GM08714 (cell line): ENCODE measurements around the gene BET1.
"Not testable (repeated sequence)": the region's sequence is repeated elsewhere in the genome, so short reads cannot be mapped to it uniquely, and the experiment has no call there.

ENCODE experiments used
- H3K4me3 ChIP-seq: fragments of 200-500 bp; sonication (Bioruptor generic); 2 replicates; pipeline ENCODE4 v1.5.1; 2014; ENCODE audit warnings: mild to moderate bottlenecking, low read length, inconsistent platforms
- ZNF274 ChIP-seq: IDR thresholded peaks from 2 replicates; pipeline ENCODE4 v1.6.1; 2012; ENCODE audit warnings: mild to moderate bottlenecking, low read depth, low read length

Gene BET1

DNA sequence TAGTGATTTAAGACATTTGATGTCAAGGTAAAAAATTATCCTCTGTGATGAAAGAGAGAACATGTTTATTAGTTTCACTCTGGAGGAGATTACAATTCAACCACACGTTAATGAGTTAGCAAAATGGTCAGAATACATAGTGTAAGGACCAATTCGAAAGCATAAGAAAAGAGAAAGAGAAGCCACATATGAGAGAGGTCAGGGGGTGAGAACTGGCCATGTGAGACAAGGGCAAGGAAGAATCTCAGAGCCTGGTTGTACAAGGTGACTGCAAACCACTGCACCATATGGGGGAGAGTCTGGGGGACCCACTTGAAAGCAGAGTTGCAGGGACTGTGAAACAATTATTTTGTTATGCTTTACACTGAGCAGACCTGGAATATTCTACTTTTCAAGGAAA, 27.7 kb upstream of the BET1 start:
- no peak for TF ChIP-seq ZNF274
- H3K4me3 ChIP-seq: no peak overlapping the region

DNA sequence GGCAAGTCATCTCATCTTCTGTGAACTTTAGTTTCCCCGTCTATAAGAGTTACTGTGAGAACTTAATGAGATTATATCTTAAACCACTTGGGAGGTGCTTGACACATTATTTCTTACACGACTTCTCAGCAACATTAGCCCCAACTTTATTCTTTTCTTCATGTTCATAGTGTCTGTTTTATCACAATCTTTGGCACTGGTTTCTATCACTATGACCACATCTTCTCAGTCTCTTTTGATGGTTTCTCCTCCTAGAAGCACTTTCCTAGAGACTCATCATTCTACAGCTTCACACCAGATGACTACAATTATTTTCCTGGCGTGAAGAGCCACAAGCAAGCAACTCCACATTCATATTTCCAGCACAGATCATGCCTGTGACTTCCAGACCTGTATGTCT, 26.5 kb upstream of the BET1 start:
- TF ChIP-seq ZNF274: no peak
- H3K4me3 ChIP-seq: no peak overlapping the region

DNA sequence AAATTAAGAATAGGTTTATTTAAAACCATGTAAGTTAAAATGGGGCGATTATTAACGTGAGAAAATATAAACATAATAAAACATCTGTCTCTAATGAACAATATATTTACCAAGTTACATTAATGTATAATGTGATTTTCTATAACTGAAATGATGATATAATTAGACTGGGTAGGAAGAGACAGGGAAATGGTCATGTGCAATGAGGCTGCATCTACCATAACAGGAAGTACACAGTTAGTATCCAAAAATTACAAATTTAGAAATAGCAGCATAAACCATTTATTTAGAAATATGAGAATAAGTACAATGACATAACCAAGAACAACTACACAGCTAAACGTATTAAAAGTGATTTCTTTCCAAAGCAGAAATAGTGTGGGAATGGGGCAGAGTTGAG, 25.8 kb upstream of the BET1 start:
- no peak overlapping the region for H3K4me3 ChIP-seq
- TF ChIP-seq ZNF274: no peak

DNA sequence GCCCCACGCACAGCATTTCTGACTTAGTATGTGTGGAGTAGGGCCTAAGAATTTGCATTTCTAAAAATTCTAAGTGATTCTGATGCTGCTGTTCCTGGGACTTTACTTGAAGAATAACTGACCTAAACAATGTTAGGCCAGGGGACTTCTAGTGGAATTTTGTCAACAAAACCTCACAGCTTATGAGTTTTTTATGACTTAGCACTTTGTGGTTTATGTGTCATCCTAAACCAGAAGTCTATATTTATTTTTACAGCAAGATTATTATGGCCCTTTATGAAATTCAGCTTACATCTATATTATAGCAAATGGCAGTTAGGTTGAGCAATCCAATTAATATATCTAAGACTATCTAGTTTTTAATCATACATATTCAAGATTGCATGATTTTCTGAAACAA, 24.6 kb upstream of the BET1 start:
- H3K4me3 ChIP-seq: no peak overlapping the region
- no peak for TF ChIP-seq ZNF274

DNA sequence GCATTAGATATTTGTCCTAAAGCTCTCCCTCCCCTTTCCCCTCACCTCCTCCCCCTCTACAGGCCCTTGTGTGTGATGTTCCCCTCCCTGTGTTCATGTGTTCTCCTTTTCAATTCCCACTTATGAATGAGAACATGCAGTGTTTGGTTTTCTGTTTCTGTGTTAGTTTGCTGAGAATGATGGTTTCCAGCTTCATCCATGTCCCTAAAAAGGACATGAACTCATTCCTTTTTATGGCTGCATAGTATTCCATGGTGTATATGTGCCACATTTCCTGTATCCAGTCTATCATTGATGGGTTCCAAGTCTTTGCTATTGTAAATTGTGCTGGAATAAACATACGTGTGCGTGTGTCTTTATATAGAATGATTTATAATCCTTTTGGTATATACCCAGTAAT, 22.5 kb upstream of the BET1 start:
- H3K4me3 ChIP-seq: not testable (repeated sequence)

DNA sequence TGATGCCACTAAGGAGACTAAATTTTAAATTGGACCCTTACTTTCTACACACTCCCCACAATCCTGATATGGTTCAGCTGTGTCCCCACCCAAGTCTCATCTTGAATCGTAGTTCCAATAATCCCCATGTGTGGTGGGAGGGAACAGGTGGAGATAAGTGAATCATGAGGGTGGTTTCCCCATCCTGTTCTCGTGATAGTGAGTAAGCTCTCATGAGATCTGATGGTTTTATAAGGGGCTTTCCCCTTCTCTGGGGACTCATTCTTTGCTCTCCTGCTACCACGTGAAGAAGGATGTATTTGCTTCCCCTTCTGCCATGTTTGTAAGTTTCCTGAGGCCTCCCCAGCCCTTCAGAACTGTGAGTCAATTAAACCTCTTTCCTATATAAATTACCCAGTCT, 18.4 kb upstream of the BET1 start:
- H3K4me3 ChIP-seq: no peak overlapping the region
- no peak for TF ChIP-seq ZNF274

DNA sequence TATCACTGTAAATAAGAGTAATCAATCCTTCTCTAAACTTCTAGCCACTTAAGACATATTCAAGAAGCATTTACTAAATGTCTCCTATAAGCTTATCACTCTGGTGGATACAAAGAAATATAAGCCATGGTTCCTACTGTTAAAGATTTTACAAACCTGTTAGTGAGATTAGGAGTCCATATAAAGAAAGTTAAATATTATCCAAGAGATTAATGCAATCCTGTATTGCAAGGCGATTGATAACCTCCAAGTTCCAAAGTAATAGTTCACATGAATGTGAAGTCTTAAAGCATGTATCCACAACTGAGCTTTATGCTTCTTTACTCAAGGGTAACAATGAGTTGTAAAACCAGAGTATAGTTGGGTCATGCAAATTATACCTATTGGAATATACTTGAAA, 12.6 kb upstream of the BET1 start:
- no peak overlapping the region for H3K4me3 ChIP-seq
- TF ChIP-seq ZNF274: no peak

DNA sequence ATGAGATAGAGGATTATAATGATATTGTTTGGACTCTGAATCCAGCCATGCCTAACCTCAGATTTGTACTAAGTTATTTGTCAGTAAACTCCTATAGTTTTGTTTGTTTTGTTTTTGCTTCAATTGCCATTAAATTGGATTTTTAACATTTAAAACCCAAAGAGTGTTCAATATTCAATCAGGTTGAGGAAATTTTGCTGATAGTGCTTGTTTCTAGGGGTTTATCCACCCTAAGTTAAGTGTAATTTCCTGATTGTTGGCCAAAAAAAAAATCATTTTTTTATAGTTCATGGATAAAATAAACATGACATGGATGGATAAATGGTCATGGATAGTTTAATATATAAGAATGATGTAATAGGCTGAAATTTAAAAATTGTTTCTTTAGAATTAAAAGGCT, 11.4 kb upstream of the BET1 start:
- H3K4me3 ChIP-seq: no peak overlapping the region
- TF ChIP-seq ZNF274: no peak

DNA sequence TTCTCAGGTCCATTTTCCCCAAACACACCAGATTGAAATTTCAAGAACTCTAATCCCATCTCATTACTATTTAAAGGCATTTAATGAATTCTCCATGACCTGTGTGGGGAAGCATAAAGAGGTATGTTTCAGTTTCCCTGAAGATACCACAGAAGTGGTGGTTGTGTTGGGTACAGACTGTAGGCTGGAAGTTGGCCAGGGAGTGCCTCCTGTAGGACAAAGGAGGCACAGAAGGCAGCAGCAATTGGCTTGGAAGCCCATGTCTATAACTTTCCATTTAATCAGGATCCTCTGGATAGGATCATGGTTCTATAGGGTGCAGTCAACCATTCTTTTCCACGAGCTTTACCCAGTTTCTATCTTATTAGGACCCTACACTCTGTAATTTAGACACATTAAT, 8.6 kb upstream of the BET1 start:
- no peak for TF ChIP-seq ZNF274
- no peak overlapping the region for H3K4me3 ChIP-seq

DNA sequence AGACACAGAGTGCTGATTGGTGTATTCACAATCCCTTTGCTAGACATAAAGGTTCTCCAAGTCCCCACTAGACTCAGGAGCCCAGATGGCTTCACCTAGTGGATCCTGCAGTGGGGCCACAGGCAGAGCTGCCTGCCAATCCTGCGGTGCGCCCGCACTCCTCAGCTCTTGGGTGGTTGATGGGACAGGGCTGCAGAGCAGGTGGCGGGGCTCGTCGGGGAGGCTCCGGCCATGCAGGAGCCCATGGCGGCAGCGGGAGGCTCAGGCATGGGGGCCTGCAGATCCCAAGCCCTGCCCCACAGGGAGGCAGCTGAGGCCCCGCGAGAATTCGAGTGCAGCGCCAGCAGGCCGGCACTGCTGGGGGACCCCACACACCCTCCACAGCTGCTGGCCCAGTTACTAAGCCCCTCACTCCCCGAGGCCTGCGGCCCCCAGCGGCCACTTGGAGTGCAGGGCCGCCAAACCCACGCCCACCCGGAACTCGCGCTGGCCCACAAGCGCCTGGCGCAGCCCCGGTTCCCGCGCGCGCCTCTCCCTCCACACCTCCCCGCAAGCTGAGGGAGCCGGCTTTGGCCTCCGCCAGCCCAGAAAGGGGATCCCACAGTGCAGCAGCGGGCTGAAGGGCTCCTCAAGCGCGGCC, 7.7 kb upstream of the BET1 start:
- no peak overlapping the region for H3K4me3 ChIP-seq
- TF ChIP-seq ZNF274: no peak

DNA sequence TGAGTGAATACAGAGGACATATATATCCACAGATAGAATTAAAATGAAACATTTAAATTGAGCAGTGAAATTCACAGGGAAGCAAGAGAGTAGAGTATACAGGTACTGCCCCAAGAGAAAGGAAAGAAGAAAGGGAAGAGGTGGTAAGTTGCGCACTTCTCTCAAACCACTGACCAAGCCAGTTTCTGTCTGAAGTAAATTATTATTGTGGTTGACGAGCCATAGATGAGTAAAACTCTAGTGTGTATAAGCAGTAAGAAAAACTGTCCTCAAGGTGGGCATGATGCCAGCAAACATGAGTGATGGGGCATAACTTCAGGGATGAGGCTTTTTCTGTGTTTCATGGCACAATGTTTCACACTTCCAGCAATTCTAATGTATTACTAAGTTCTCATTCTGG, 4.4 kb upstream of the BET1 start:
- no peak overlapping the region for H3K4me3 ChIP-seq
- TF ChIP-seq ZNF274: no peak

DNA sequence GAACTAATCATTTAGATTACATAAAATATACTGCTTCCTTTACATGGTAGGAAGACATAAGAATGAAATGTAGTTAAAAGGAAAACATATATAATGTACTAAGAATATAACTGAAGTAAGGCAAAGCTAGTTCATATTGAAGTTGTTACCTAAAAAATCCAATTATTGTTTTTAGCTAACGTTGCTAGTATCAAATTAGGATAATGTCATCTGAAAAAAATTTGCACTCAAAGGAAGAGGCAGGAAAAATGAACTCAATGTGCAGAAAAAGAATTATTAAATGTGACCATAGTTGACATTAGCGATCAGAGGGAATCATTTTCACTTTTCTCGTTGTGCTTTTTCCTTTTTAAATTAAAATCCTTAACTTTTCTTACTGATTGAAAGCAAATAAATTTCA, 1.6 kb upstream of the BET1 start:
- no peak for TF ChIP-seq ZNF274

DNA sequence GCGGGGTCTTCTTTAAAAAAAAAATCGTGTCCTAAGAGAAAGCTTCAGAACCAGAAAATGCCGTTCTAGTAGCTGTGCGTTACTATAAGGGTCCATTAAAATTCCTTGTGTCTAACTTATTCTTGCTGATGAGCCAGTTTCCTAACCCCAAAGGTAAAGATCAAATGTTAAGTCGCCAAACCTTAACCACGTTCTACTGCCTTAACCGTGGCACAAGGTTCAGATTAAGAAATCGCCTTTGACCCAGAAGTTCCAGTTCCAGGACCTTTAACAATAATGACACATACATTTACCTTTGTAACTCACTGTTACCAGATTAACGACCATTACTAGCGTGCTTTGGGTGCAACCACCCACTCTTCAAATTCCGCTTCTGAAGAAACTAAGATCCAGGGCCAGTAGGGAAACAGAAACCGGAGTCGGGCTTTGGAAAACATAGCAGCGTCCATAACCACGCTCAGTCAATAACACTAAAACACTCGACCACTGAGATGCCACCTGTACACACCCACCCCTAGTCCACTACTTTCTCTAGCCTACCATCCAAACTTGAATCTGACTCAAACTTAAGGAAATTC, 620 bp downstream of the BET1 start:
- peak overlapping the region; percentile 91 for H3K4me3 ChIP-seq
- no peak for TF ChIP-seq ZNF274

More for the DNA sequence above, 1.6 kb upstream of the BET1 start:
- H3K4me3 ChIP-seq: no peak overlapping the region

DNA sequence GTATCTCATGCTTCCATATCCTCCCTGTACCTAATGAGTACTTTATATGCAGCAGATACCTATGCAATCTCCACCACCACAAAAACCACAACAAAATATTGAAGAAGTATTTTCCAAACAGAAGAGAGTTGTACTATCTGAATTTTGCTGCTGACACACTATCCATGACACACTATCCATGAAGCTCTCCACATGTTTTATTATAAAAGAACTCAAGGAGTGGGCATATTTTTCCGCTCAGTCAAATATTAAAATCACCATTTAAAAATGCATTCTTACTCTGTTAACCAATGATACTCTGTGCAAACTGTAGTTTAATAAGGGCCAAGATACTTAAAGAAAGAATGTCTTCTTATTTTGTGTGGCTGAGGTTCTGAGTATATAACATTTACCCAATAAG, 2.8 kb downstream of the BET1 start:
- no peak for TF ChIP-seq ZNF274

DNA sequence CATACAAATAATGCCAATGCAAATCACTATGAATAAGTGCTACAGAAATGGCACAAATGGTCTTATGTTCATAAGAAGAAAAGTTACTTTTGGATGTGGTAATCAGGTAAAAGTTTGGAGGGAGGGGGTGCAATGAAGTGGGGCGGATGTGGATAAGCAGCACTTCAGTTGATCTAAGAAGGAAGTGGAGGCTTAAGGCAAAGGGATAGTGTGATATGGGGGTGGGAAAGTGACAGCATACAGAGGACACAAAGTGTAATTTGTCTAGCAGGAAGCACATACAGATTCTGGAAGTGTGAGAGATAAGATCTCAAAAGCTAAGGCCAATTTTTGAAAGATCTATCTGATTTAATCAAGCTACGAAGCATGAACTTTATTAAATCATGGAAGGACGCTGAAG, 6.3 kb downstream of the BET1 start:
- TF ChIP-seq ZNF274: no peak
- no peak overlapping the region for H3K4me3 ChIP-seq

More for the DNA sequence above, 2.8 kb downstream of the BET1 start:
- H3K4me3 ChIP-seq: no peak overlapping the region
